SHP77 (cell line): Measurements from ENCODE around the gene SPTSSA.
"Not testable (repeated sequence)": the region's sequence is repeated elsewhere in the genome, so short reads cannot be mapped to it uniquely, and the experiment has no call there.

Experiments used
- DNase-seq, 2 experiments: peaks; one replicate each; lab custom pipeline; 2025; lab: John Stamatoyannopoulos, UW

Gene SPTSSA

GRCh38 chr14:34426313-34427295, 35.4 kb downstream of the SPTSSA start:
- no peak for DNase-seq

- no peak for DNase-seq
These were observed 36.8 kb downstream of the SPTSSA start for GRCh38 chr14:34425095-34425851.

- DNase-seq, result no peak
These were observed 37.6 kb downstream of the SPTSSA start for GRCh38 chr14:34424488-34424887.

GRCh38 chr14:34423445-34423844, 38.6 kb downstream of the SPTSSA start:
- no peak for DNase-seq

GRCh38 chr14:34420547-34421150, 41.4 kb downstream of the SPTSSA start:
- DNase-seq, result no peak

- DNase-seq, result no peak
These were observed 52.3 kb downstream of the SPTSSA start for GRCh38 chr14:34409721-34410120.

GRCh38 chr14:34407951-34408350, 54.1 kb downstream of the SPTSSA start:
- DNase-seq, result no peak

GRCh38 chr14:34404416-34404815, 57.6 kb downstream of the SPTSSA start:
- no peak for DNase-seq

- no peak for DNase-seq
These were observed 58.4 kb downstream of the SPTSSA start for GRCh38 chr14:34403646-34404045.

GRCh38 chr14:34398024-34398423, 64.0 kb downstream of the SPTSSA start:
- no peak for DNase-seq

- DNase-seq, result no peak
These were observed 74.0 kb downstream of the SPTSSA start for GRCh38 chr14:34387974-34388516.

GRCh38 chr14:34386865-34387485, 75.1 kb downstream of the SPTSSA start:
- DNase-seq, result no peak

GRCh38 chr14:34385881-34386280, 76.2 kb downstream of the SPTSSA start:
- DNase-seq, result not testable (repeated sequence)

- DNase-seq, result no peak
These were observed 78.2 kb downstream of the SPTSSA start for GRCh38 chr14:34383839-34384238.
